ENCODE results near the gene IL19.

IL19 gene

GRCh38 chr1:206873603-206874188 is 103.1 kb downstream of the IL19 start:
- no peaks in the 10 kb centered on the region for H3K4me1 ChIP-seq (ENCODE audit: insufficient read depth, low read length)
- H3K27me3 ChIP-seq (ENCODE audit: insufficient read depth, low read length, poor library complexity), result no peaks in the 10 kb centered on the region
- H3K9ac ChIP-seq (ENCODE audit: low read depth, low read length), result no peak overlapping the region
- H2AFZ ChIP-seq (ENCODE audit: low read depth, low read length), result no peak overlapping the region
- no peaks in the 10 kb centered on the region for H4K20me1 ChIP-seq (ENCODE audit: insufficient read depth, low read length)
- ATAC-seq (ENCODE audit: insufficient read depth, low read depth), result no peak
- TF ChIP-seq EZH2 (IDR thresholded peaks at IDR 0.05; ENCODE audit: borderline replicate concordance, low read depth, low read length, severe bottlenecking) (no peak), CTCF (IDR thresholded peaks at IDR 0.05; ENCODE audit: borderline replicate concordance, extremely low read depth, low read length, poor library complexity, severe bottlenecking) (no peak)
- H3K4me2 ChIP-seq (ENCODE audit: insufficient read depth, low read length), result no peak overlapping the region
- no peak overlapping the region for H3K4me3 ChIP-seq (ENCODE audit: low read depth in 1 of 2, low read length in 2 of 2)
- no peaks in the 10 kb centered on the region for H3K79me2 ChIP-seq (ENCODE audit: insufficient read depth, low read length)
- no peak for DNase-seq
- peaks cover 9% of the 10 kb centered on the region for H3K9me3 ChIP-seq (ENCODE audit: insufficient read depth, low read length, severe bottlenecking)
- no peaks in the 10 kb centered on the region for H3K36me3 ChIP-seq (ENCODE audit: insufficient read depth, low read length)
- H3K27ac ChIP-seq (ENCODE audit: low read length), result no peak overlapping the region

- Histone ChIP-seq H3K27me3 (ENCODE audit: insufficient read depth, low read length, poor library complexity) (no peaks in the 10 kb centered on the region), H2AFZ (ENCODE audit: low read depth, low read length) (no peak overlapping the region), H3K4me1 (ENCODE audit: insufficient read depth, low read length) (no peaks in the 10 kb centered on the region), H3K79me2 (ENCODE audit: insufficient read depth, low read length) (no peaks in the 10 kb centered on the region), H3K9me3 (ENCODE audit: insufficient read depth, low read length, severe bottlenecking) (peaks cover 9% of the 10 kb centered on the region), H3K4me2 (ENCODE audit: insufficient read depth, low read length) (no peak overlapping the region), H3K9ac (ENCODE audit: low read depth, low read length) (no peak overlapping the region), H3K4me3 (ENCODE audit: low read depth in 1 of 2, low read length in 2 of 2) (no peak overlapping the region), H3K36me3 (ENCODE audit: insufficient read depth, low read length) (no peaks in the 10 kb centered on the region), H3K27ac (ENCODE audit: low read length) (no peak overlapping the region), H4K20me1 (ENCODE audit: insufficient read depth, low read length) (no peaks in the 10 kb centered on the region)
- ATAC-seq (ENCODE audit: insufficient read depth, low read depth) (no peak), DNase-seq (no peak)
- no peak for TF ChIP-seq CTCF (IDR thresholded peaks at IDR 0.05; ENCODE audit: borderline replicate concordance, extremely low read depth, low read length, poor library complexity, severe bottlenecking)
- TF ChIP-seq EZH2 (IDR thresholded peaks at IDR 0.05; ENCODE audit: borderline replicate concordance, low read depth, low read length, severe bottlenecking), result no peak
These were observed 105.3 kb downstream of the IL19 start for GRCh38 chr1:206875752-206876377.

GRCh38 chr1:206878456-206878855 is 107.9 kb downstream of the IL19 start:
- H2AFZ ChIP-seq (ENCODE audit: low read depth, low read length), result no peak overlapping the region
- no peaks in the 10 kb centered on the region for H3K27me3 ChIP-seq (ENCODE audit: insufficient read depth, low read length, poor library complexity)
- H3K4me2 ChIP-seq (ENCODE audit: insufficient read depth, low read length), result no peak overlapping the region
- no peaks in the 10 kb centered on the region for H3K36me3 ChIP-seq (ENCODE audit: insufficient read depth, low read length)
- ATAC-seq (ENCODE audit: insufficient read depth, low read depth), result no peak
- no peak overlapping the region for H3K4me3 ChIP-seq (ENCODE audit: low read depth in 1 of 2, low read length in 2 of 2)
- H3K27ac ChIP-seq (ENCODE audit: low read length), result no peak overlapping the region
- H3K4me1 ChIP-seq (ENCODE audit: insufficient read depth, low read length), result no peaks in the 10 kb centered on the region
- no peak overlapping the region for H3K9ac ChIP-seq (ENCODE audit: low read depth, low read length)
- H3K79me2 ChIP-seq (ENCODE audit: insufficient read depth, low read length), result no peaks in the 10 kb centered on the region
- DNase-seq, result no peak
- no peak for TF ChIP-seq EZH2 (IDR thresholded peaks at IDR 0.05; ENCODE audit: borderline replicate concordance, low read depth, low read length, severe bottlenecking)
- peak; percentile 37 for TF ChIP-seq CTCF (IDR thresholded peaks at IDR 0.05; ENCODE audit: borderline replicate concordance, extremely low read depth, low read length, poor library complexity, severe bottlenecking)
- no peaks in the 10 kb centered on the region for H4K20me1 ChIP-seq (ENCODE audit: insufficient read depth, low read length)
- peaks cover 9% of the 10 kb centered on the region for H3K9me3 ChIP-seq (ENCODE audit: insufficient read depth, low read length, severe bottlenecking)
